ENCODE measurements around the gene HSD17B2.

HSD17B2 gene, protein sequence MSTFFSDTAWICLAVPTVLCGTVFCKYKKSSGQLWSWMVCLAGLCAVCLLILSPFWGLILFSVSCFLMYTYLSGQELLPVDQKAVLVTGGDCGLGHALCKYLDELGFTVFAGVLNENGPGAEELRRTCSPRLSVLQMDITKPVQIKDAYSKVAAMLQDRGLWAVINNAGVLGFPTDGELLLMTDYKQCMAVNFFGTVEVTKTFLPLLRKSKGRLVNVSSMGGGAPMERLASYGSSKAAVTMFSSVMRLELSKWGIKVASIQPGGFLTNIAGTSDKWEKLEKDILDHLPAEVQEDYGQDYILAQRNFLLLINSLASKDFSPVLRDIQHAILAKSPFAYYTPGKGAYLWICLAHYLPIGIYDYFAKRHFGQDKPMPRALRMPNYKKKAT

DNA sequence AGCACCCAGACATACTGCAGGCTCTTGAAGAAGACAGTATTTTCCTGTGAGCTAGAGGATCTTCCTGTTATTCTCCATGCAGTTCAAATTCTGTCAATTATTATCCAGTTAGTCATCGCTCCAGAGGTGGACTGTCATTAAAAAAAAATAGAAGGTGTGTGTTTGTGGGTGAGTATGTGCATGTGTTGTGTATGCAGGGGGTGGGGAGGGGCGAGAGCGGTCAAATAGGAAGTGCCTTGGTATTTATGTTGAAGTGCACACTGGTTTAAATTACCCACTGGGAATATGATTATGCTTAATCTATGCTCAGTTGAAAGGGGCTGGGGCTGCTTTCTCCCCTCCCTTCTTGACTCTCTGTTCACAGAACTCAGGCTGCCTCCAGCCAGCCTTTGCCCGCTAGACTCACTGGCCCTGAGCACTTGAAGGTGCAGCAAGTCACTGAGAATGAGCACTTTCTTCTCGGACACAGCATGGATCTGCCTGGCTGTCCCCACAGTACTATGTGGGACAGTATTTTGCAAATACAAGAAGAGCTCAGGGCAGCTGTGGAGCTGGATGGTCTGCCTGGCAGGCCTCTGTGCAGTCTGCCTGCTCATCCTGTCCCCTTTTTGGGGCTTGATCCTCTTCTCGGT lies at the start of gene HSD17B2:
Gene HSD17B2 (plus strand): TSS at position 273 of the 632 bp plus-strand sequence. CDS start 172 bp downstream, at position 445.
- Histone ChIP-seq H3K27ac (no peak within 1 kb of the TSS), H3K4me1 (no peaks in the 10 kb centered on the region), H3K9me3 (no peaks in the 10 kb centered on the region), H3K4me3 (no peak within 1 kb of the TSS), H3K27me3 (peaks cover 0 to 10% of the 10 kb centered on the region in 2 donors), H3K36me3 (no peaks in the 10 kb centered on the region)
- intact Hi-C loops (cut with DNase I; ENCODE audit: low total_unique reads) = no loop called here
- TF ChIP-seq, protein P1, sequence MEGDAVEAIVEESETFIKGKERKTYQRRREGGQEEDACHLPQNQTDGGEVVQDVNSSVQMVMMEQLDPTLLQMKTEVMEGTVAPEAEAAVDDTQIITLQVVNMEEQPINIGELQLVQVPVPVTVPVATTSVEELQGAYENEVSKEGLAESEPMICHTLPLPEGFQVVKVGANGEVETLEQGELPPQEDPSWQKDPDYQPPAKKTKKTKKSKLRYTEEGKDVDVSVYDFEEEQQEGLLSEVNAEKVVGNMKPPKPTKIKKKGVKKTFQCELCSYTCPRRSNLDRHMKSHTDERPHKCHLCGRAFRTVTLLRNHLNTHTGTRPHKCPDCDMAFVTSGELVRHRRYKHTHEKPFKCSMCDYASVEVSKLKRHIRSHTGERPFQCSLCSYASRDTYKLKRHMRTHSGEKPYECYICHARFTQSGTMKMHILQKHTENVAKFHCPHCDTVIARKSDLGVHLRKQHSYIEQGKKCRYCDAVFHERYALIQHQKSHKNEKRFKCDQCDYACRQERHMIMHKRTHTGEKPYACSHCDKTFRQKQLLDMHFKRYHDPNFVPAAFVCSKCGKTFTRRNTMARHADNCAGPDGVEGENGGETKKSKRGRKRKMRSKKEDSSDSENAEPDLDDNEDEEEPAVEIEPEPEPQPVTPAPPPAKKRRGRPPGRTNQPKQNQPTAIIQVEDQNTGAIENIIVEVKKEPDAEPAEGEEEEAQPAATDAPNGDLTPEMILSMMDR (IDR thresholded peaks at IDR 0.05) = no peak
- DNase-seq = no peak

DNA sequence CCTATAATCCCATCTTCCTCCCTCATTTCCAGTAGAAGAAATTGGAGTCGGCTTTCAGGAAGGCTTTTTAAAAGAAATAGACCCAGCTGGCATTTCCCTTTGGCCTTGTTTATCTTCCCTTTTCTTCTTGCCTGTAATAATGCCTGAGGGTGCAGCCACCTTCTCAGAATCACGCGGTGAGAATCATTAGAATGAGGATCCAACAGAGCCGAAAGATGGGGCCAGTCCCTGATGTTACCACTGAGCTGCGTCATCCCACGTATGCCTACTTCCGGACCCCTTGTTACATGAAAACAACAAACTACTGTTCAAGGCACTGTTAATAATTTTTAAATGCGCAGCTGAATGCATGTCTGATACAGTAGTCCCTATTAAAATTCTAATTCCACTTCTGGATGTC lies 47.9 kb upstream of the HSD17B2 start:
- Histone ChIP-seq H3K4me3 (no peak overlapping the region), H3K9me3 (no peaks in the 10 kb centered on the region), H3K27ac (no peak overlapping the region), H3K27me3 (no peaks in the 10 kb centered on the region), H3K36me3 (no peaks in the 10 kb centered on the region), H3K4me1 (no peaks in the 10 kb centered on the region)
- TF ChIP-seq, protein P1 (IDR thresholded peaks at IDR 0.05) = no peak
- intact Hi-C loops (cut with DNase I; ENCODE audit: low total_unique reads) = no loop called here
- DNase-seq = no peak

DNA sequence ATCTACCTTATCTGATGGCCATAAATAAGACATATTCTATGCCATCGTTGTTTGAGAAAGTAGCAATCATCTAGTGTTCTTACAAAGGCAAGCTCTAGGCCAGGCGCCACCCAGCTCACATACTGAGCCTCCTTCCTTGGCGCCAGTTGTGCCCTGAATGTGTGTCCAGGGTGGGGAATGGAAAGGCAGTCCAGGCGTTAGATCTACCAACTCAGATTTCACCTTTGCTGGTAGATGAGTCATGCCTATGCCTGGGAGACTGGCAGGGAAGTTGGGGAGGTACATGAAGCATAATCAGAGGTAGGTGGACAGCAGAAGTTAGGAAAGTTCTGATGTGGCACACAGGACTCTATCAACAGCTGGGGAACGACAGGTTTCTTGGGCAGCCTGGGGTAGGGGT lies 47.3 kb upstream of the HSD17B2 start:
- no peak for DNase-seq
- TF ChIP-seq, protein P1 (IDR thresholded peaks at IDR 0.05) = no peak
- H3K4me3 ChIP-seq = no peak overlapping the region
- intact Hi-C loops (cut with DNase I; ENCODE audit: low total_unique reads) = no loop called here
- no peaks in the 10 kb centered on the region for H3K36me3 ChIP-seq
- no peaks in the 10 kb centered on the region for H3K27me3 ChIP-seq
- no peaks in the 10 kb centered on the region for H3K4me1 ChIP-seq
- no peak overlapping the region for H3K27ac ChIP-seq
- H3K9me3 ChIP-seq = no peaks in the 10 kb centered on the region

DNA sequence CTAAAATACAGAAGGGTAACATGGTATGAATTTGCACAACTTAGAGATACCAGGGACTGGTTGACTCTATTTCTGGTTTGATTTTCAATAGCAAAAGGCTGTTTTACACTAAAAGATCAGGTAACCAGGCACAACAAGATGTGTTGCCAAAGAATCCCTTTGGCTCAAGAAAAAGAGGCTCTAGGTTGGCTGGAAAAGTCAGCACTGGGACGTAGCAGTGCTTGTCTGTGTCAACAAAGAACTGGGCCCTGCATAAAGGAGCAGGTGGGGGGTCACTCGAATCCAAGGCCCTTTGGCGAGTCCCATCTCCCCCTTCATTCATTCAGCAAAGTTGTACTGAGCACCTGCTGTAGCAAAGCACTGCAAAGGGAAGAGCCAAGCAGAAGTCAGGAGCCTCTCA lies 42.2 kb upstream of the HSD17B2 start:
- intact Hi-C loops (cut with DNase I; ENCODE audit: low total_unique reads) = no loop called here

DNA sequence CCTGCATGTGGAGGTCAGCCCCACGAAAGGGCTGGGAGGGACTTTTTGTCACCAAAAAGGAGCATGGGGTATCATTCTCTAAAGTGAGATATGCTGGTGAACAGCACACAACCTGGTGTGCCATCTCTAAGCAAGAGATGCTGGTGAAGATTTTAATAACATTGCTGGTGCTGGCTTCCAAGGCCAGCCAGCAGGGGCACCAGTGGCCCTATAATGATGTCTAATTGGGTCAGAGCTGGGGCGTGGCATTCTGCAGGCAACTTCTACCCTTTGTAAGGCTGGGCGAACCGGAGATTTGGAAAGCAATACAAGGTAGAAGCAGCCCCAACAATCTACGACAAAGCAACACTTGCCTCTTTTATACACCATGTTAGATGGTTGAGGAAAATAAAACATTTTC lies 40.6 kb upstream of the HSD17B2 start:
- Histone ChIP-seq H3K9me3 (no peaks in the 10 kb centered on the region), H3K27me3 (no peaks in the 10 kb centered on the region), H3K4me1 (peaks cover 0 to 17% (median 12%) of the 10 kb centered on the region in 4 donors), H3K36me3 (peaks cover 0 to 9% (median 0%) of the 10 kb centered on the region in 3 donors), H3K27ac (no peak overlapping the region), H3K4me3 (no peak overlapping the region)
- no peak for DNase-seq
- intact Hi-C loops (cut with DNase I; ENCODE audit: low total_unique reads) = no loop called here
- TF ChIP-seq, protein P1 (IDR thresholded peaks at IDR 0.05) = no peak

More for the DNA sequence above, 42.2 kb upstream of the HSD17B2 start:
- no peaks in the 10 kb centered on the region for H3K27me3 ChIP-seq
- no peak overlapping the region for H3K27ac ChIP-seq
- peaks cover 0 to 14% (median 11%) of the 10 kb centered on the region in 4 donors for H3K4me1 ChIP-seq
- DNase-seq = no peak
- TF ChIP-seq, protein P1 (IDR thresholded peaks at IDR 0.05) = no peak
- no peaks in the 10 kb centered on the region for H3K36me3 ChIP-seq
- H3K4me3 ChIP-seq = no peak overlapping the region
- no peaks in the 10 kb centered on the region for H3K9me3 ChIP-seq

Measured in tibial artery (tissue), 4 donors.